Measurements from ENCODE around the gene RBM42.

DNA sequence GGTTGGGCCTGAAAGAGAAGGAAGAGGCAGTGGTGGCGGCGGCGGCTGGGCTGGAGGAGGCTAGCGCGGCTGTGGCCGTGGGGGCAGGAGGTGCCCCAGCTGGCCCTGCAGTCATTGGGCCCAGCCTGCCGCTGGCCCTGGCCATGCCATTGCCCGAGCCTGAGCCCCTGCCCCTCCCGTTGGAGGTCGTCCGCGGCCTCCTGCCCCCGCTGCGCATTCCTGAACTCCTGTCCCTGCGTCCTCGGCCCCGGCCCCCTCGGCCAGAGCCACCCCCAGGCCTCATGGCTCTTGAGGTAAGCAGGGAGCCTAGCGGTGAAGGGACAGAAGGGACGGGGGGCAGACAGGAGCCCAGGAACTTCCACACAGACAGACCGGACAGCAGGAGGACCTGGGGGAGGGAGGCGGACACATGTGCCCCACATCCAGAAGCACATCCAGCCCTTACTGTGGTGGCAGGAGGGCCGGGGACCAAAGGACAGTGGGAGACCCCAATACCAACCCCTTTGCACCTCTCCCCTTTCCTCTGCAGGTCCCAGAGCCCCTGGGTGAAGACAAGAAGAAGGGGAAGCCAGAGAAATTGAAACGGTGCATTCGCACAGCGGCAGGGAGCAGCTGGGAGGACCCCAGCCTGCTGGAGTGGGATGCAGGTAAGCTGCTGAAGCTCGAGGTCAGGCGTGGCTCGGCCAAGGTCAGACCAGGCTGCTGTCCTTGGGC is 5.0 kb downstream of the RBM42 start:
- TF ChIP-seq, protein P1, sequence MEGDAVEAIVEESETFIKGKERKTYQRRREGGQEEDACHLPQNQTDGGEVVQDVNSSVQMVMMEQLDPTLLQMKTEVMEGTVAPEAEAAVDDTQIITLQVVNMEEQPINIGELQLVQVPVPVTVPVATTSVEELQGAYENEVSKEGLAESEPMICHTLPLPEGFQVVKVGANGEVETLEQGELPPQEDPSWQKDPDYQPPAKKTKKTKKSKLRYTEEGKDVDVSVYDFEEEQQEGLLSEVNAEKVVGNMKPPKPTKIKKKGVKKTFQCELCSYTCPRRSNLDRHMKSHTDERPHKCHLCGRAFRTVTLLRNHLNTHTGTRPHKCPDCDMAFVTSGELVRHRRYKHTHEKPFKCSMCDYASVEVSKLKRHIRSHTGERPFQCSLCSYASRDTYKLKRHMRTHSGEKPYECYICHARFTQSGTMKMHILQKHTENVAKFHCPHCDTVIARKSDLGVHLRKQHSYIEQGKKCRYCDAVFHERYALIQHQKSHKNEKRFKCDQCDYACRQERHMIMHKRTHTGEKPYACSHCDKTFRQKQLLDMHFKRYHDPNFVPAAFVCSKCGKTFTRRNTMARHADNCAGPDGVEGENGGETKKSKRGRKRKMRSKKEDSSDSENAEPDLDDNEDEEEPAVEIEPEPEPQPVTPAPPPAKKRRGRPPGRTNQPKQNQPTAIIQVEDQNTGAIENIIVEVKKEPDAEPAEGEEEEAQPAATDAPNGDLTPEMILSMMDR (IDR thresholded peaks at IDR 0.05; ENCODE audit: low read length), result no peak
- TF ChIP-seq EZH2 (IDR thresholded peaks at IDR 0.05; ENCODE audit: borderline replicate concordance, low read length), result no peak

All from OCI-LY1 (cell line).